DMS79 (cell line): ENCODE data around the gene TNNT1.
"Not testable (repeated sequence)": the region's sequence is repeated elsewhere in the genome, so short reads cannot be mapped to it uniquely, and the experiment has no call there.

Experiments used
- DNase-seq: peaks from one replicate; lab custom pipeline; 2025; lab: John Stamatoyannopoulos, UW

TNNT1 gene

DNA sequence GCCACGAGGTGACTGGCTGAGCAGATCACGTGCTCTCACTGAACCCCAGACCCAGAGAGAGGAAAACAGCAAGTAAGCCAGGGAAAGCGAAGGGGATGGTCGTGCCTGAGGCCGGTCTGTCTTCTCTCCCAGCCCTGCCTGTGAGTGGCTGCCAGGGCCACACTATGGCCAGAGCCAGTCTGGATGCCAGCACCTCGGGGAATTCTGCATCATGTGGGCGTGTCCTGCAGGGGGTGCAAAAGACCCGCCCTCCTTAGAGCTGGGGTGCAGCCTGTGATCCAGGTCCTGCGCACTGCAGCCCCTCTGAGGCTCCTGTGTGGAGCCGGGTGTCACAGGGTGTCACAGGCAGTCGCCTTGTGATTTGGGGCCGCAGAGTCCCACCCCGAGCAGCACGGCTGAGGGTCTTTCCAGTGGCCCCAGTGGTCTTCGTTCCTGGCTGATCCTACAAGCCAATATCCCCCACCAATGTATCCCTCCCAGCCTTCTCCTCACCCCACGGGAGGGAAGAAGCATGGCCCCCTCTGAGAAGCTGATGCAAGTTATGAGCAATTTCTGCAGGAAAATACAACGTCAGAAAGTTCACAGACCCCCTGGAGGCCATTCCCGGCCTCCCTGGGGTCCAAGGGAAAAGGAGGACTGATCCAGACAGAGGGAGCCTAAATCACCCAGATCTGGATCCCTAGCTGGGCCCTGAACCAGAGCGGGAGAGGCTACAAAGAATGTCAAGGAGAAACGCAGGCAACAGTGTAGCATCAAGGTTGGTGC lies 39.3 kb downstream of the TNNT1 start:
- no peak for DNase-seq

- not testable (repeated sequence) for DNase-seq
Observed at GRCh38 chr19:55107252-55107651, 41.8 kb downstream of the TNNT1 start.

DNA sequence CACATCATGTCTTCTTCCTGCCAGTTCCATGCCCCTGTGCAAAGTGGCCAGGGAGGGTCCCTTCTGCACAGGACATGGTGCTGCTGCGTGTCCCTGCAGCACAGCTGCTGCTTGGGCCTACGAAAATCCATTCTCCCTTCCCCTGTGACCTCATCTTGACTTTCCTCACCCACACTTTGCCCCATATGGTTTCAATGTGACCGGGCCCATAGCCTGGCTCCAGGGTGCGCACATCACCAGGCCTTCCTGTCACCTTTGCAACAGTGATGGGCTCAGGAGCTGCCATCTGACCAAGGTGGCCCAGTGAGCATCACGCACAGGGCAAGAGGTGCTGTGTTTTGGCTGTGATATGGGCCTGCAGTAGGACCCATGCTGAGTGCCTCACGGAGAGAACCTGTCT lies 42.4 kb downstream of the TNNT1 start:
- DNase-seq: no peak

GRCh38 chr19:55105237-55105636 lies 43.8 kb downstream of the TNNT1 start:
- DNase-seq: no peak

- DNase-seq: no peak
Observed at GRCh38 chr19:55103190-55103589, 45.8 kb downstream of the TNNT1 start.

GRCh38 chr19:55101261-55101660 lies 47.7 kb downstream of the TNNT1 start:
- DNase-seq: no peak

GRCh38 chr19:55099557-55100506 lies 49.2 kb downstream of the TNNT1 start:
- DNase-seq: no peak

DNA sequence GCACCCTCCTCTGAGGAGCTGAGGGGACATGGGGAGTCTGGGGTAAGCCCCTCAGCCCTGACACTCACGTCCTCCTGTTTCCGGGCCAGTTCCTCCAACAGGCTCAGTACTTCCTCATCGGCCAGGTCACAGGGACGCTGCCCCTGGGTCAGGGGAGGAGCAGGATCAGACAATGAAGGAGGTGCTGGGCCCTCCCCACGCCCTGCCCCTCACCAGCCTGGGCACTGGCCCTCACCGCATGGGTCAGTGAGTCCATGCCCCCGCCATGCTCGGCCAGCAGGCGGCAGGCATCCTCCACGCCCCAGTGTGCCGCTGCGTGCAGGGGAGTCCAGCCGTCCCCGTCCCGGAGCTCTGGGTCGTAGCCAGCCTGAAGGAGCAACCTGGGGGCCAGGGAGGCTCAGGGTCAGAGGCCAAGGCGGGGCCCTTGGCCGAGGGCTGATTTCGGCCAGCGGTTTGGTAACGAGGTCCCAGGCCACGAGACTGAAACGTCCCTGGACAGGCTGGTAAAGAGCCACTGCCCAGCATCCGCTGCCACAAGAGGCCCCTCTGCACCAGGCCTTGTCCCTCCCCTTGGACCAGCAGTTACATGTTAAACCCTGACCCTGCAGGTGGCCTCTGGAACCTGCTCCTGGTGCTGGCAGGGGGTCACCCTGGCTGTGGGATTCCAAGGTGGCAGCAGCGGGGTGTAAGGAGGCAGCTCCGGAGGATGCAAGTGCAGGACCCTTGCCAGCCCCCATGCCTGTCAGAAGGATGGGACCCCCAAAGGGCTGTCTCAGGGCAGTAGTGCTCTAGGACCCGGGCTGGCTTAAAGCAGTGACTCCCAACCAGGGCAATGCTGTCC lies 50.1 kb downstream of the TNNT1 start:
- no peak for DNase-seq

GRCh38 chr19:55097864-55098715 lies 50.9 kb downstream of the TNNT1 start:
- DNase-seq: no peak

DNA sequence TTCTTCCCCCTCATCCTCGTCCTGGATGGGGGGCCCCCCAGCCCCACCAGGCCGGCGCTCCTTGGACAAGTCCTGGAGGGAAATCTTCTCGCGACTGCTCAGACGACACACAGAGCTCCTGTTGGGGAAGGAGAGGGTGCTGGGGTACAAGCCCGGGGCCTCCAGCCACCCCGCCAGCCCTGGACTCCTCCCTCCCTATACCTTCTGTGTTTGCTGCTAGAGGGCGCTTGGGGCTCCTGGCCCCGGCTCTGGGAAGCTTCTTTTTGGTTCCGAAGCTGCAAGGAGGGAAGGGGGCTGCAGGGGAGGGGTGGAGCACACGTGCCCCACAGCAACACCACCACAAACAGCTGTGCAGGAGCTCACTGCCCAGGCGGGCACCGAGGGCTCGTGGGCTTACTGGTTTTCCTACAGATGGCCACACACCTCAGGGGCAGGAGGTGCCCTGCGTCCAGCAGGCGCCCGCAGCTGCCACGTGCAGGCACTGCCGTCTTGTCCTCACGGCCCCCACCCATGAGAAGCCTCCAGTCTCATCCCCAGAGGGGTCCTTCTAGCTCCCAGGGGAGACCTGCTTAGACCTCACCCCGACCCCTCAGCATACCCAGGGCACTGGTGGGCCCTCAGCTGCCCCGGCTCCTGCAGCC lies 52.8 kb downstream of the TNNT1 start:
- DNase-seq: no peak

- DNase-seq: no peak
Observed at GRCh38 chr19:55095260-55096060, 53.5 kb downstream of the TNNT1 start.

DNA sequence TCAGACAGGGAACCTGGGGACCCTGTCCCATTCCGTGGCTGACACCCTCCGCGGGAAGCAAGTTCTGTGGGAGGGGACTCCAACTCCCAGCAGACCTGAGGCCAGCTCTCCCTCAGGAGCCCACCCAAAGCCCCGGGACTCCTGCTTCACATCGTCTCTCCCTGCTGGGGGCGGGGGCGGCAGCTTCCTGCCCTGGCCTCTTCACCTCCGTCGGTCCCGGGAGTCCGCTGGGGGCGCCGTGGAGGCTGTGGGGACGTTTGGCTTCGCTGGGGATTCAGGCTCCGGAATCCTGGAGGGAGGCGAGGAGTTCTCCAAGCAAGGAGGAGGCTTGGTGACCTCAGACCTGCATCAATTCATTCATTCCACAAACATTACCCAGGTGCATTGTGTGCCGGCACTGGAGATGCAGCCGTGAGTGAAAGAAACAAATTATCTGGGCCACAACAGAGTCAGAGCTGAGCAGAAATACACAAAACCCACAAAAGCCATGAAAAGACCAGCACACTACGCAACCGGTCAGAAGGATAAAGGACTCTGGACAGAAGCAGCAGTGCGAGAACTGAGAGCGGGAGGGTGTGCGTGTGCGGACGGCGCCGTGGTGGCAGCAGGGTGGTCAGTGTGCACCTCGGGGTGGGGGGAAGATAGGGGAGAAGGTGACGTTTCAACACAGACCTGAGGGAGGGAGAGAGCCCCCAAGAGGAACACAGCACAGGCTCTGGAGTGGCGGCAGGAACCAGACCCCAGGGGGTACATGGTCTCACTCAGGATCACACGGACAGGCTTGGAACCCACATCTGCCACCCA lies 54.3 kb downstream of the TNNT1 start:
- no peak for DNase-seq

DNA sequence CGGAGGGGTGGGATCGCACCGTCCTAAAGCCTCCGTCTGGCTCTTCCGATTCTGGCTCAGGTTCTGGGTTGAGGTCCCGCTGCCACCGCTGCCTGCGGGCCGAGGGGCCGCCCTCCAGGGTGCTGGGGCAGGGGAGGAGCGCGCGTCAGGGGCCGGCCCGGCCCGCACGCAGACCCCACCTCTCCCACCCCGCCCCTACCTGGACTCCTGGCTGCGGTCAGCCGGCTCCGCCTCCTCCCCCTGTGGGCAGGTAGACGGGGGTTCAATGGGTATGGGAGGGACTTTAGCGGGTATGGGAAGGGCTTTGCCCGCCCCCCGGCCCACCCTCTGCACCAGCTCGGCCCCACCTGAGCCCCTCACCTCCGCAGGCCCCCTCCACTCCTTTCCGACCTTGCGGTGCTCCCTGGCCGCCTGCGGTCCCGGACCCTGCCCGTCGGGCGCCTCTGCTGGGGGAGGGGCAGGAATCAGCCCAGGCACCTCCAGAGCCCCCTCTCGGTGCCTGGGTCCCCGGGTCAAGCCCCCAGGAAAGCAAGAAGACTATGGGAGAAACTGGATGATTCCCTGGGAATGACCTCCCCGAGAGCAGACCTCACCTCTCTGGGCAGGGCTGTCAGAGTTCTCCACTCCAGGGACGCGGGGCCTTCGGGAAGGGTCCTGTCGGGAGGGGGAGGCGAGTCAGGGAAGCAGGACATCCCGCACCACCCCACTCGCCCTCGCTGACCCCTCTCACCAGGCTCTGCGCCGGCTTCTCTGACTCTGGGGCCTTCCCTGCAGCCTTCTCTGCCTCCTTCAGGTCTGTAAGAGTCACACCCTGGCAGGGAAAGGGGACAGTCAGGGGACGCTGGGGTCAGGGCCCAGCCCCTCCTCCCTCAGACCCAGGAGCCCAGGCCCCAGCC lies 56.3 kb downstream of the TNNT1 start:
- DNase-seq: no peak

DNA sequence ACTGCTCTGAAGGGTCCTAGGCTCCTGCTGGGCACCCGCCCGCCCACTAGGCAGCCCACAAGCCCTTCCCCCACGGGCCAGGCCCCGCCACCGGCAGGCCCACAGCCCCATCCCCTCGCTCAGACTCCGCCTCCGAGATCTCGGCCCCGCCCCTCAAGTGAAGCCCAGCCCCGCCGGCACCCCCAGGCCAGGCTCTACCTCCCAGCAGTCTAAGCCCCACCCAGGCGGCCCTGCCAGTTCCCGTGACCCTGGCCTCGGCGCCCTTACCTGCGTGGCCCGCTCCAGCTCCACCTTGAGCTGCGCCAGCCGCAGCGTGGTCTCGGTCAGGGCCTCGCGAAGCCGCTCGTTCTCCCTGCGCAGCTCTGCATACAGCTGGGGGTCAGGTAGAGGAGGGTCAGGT lies 57.1 kb downstream of the TNNT1 start:
- no peak for DNase-seq

GRCh38 chr19:55091126-55091910 lies 57.7 kb downstream of the TNNT1 start:
- no peak for DNase-seq

GRCh38 chr19:55090564-55090963 lies 58.4 kb downstream of the TNNT1 start:
- DNase-seq: no peak

DNA sequence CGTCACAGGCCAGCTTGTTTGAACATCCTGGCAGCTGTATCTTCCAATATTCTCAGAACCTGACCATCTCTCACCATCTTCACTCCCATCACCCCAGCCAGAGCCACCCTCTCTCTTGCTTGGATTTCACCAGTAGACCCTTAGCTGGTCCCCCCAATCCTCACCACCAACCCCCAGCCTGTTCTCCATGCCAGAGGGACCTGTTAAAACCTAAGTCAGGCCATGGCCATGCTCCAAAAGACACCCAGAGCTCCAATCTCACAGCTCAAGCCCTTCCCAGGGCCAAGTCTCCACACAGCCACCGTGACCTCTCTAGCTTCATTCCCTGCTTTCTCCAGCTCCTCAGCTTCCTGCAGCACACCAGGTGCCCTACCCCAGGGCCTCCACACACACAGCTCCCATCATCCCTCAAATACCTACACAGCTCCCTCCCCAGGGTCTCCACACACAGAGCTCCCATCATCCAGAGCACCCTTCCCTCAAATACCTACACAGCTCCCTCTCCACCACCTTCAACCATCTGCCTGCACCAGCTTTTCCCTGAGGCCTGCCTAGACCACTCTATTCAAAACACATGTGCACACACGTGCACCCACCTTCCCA lies 59.6 kb downstream of the TNNT1 start:
- no peak for DNase-seq
